CD4-positive, alpha-beta T cell (primary cell): ENCODE results near the gene CES1. TPM values are rescaled to one million over a fixed set of nuclear protein-coding genes. Genes with fewer than 3 reads are reported as not detected.

Experiments used
- ATAC-seq: fragments of 200-7000 bp; cut with Tn5 transposase; one replicate; pipeline ENCODE4 v1.10.0; 2022; ENCODE audit warnings: mild to moderate bottlenecking; ENCODE audit not compliant: poor library complexity
- CTCF ChIA-PET: fragments of 350-600 bp; sonication (Branson Sonifier 250); formaldehyde crosslinking; loops from one replicate; lab custom pipeline; 2021; ENCODE audit warnings: antibody characterized with exemption, inconsistent platforms; lab: Charles Lee
- POLR2A ChIA-PET: fragments of 350-600 bp; sonication (Branson Sonifier 250); formaldehyde crosslinking; loops from one replicate; lab custom pipeline; 2021; ENCODE audit warnings: antibody characterized with exemption, inconsistent platforms; lab: Charles Lee
- DNase-seq, 14 experiments: peaks; one replicate each; pipeline ENCODE4 v3.0.0-alpha.2; 2013 to 2020; ENCODE audit warnings: mixed read lengths in 2 of 14
- H3K27ac ChIP-seq, 2 donors: one replicate each; pipeline versions ENCODE4 v1.5.1 to v1.7.0; 2013; ENCODE audit warnings: low read length in 2 of 2, low read depth in 1 of 2, mild to moderate bottlenecking in 1 of 2
- H3K27me3 ChIP-seq, 2 experiments: 1 replicate in 1 of 2; 2 replicates in 1 of 2; pipeline versions ENCODE4 v1.6.1 to v1.7.0; 2013; ENCODE audit warnings: low read length in 2 of 2, control low read depth in 1 of 2, mild to moderate bottlenecking in 1 of 2, moderate library complexity in 1 of 2; ENCODE audit not compliant: insufficient read depth in 2 of 2, control insufficient read depth in 1 of 2
- H3K36me3 ChIP-seq: one replicate; pipeline ENCODE4 v1.6.1; 2013; ENCODE audit warnings: low read length, control low read depth; ENCODE audit not compliant: insufficient read depth
- H3K4me1 ChIP-seq: one replicate; pipeline ENCODE4 v1.6.1; 2013; ENCODE audit warnings: low read length, control low read depth; ENCODE audit not compliant: insufficient read depth
- H3K4me3 ChIP-seq: one replicate; pipeline ENCODE4 v1.5.1; 2013; ENCODE audit warnings: mild to moderate bottlenecking, low read length, moderate library complexity
- H3K9me3 ChIP-seq, 2 experiments: 1 replicate in 1 of 2; 2 replicates in 1 of 2; pipeline versions ENCODE4 v1.6.1 to v1.7.0; 2013; ENCODE audit warnings: low read length in 2 of 2, mild to moderate bottlenecking in 2 of 2, control low read depth in 1 of 2, moderate library complexity in 1 of 2; ENCODE audit not compliant: control insufficient read depth in 1 of 2, insufficient read depth in 1 of 2
- H3K27ac Mint-ChIP-seq: one replicate; pipeline ENCODE4 v1.8.0; 2020; ENCODE audit warnings: mixed read lengths
- H3K27me3 Mint-ChIP-seq: one replicate; pipeline ENCODE4 v1.8.0; 2021; ENCODE audit warnings: mixed read lengths
- H3K36me3 Mint-ChIP-seq: one replicate; pipeline ENCODE4 v1.8.0; 2021; ENCODE audit warnings: low read depth, mixed read lengths
- H3K4me1 Mint-ChIP-seq: one replicate; pipeline ENCODE4 v1.8.0; 2021; ENCODE audit warnings: low read depth, mixed read lengths
- H3K4me3 Mint-ChIP-seq: one replicate; pipeline ENCODE4 v1.8.0; 2020; ENCODE audit warnings: mild to moderate bottlenecking, mixed read lengths
- H3K9me3 Mint-ChIP-seq: one replicate; pipeline ENCODE4 v1.8.0; 2020; ENCODE audit warnings: mixed read lengths
- CTCF ChIP-seq: fragments of 200-600 bp; IDR thresholded peaks from one replicate; pipeline ENCODE4 v1.8.0; 2022; ENCODE audit warnings: antibody characterized with exemption, mild to moderate bottlenecking
- intact Hi-C, 2 experiments: fragments of 100-400 bp; cut with DNase I in 1 of 2; cut with micrococcal nuclease in 1 of 2; formaldehyde crosslinking; loops; one replicate each; pipeline versions ENCODE4 v1.15.1 to v1.9.0; 2023 to 2025; cut with DNase I, micrococcal nuclease
- total RNA-seq, 174 experiments: library from RNA in 2 of 174; stranded (reverse) in 2 of 174; gene quantifications; one replicate each; pipeline ENCODE4 v1.2.3 and lab custom pipeline; 2021 to 2026

The CES1 gene
- total RNA-seq, 2 experiments from 2014 or later, result 0.22 to 0.81 TPM

DNA sequence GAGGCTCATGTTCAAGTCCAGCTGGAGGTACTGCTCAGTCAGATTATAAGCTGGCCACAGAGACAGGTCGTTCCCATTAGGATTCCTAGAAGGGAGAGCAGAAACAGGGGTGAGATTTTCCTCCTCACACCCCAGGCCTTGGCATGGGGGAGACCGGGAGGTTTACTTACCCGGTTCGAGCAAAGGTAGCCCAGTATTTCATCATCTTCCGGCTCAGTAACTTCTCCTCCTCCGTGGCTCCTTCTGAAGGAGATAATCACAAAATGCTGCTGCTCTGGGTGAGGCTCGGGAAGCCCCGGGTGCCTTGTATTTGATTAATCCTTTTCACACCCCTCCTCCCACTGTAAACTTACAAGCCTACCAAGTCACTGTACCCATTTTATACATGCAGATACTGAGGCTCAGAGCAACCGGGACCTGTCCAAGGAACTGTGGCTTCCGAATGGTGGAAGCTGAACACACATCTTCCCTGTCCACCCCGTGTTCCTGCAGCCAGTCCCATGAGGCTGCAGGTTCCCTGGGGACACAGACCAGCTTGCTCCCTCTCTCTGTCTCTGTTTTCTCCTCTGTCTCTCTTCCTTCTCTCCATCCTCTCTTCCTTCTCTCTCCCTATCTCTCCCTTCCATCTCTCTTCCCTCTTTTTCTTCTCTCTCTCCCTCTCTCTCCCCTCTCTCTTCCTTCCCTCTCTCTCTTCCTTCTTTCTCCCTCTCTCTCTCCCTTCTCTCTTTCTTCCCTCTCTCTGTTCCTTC lies 13.9 kb upstream of the CES1 start:
- no peak for TF ChIP-seq CTCF
- H3K27me3 Mint-ChIP-seq, result peaks cover 51% of the 10 kb centered on the region
- DNase-seq (no peak), ATAC-seq (no peak)
- no peak overlapping the region for H3K4me3 ChIP-seq
- H3K27me3 ChIP-seq, result peaks cover 13 to 27% of the 10 kb centered on the region in 2 experiments
- H3K4me1 ChIP-seq, result no peaks in the 10 kb centered on the region
- no peaks in the 10 kb centered on the region for H3K4me1 Mint-ChIP-seq
- no peak overlapping the region for H3K4me3 Mint-ChIP-seq
- POLR2A ChIA-PET, result no interaction called here
- H3K36me3 ChIP-seq, result no peaks in the 10 kb centered on the region
- H3K27ac ChIP-seq, result no peak overlapping the region
- H3K9me3 ChIP-seq, result no peaks in the 10 kb centered on the region
- intact Hi-C loops, result no loop called here
- H3K27ac Mint-ChIP-seq, result no peak overlapping the region
- no peaks in the 10 kb centered on the region for H3K9me3 Mint-ChIP-seq
- CTCF ChIA-PET, result no interaction called here
- H3K36me3 Mint-ChIP-seq, result no peaks in the 10 kb centered on the region

GRCh38 chr16:55843105-55843395 lies 10.2 kb upstream of the CES1 start:
- Histone ChIP-seq H3K36me3 (no peaks in the 10 kb centered on the region), H3K9me3 (no peaks in the 10 kb centered on the region), H3K4me3 (no peak overlapping the region), H3K27ac (no peak overlapping the region), H3K4me1 (no peaks in the 10 kb centered on the region), H3K27me3 (peaks cover 10% of the 10 kb centered on the region in 2 experiments)
- intact Hi-C loops, result loop anchor here (2.0 to 5.0 kb wide), 2 partner anchors 378 to 474 kb away; no protein-coding TSS in a partner anchor
- H3K4me1 Mint-ChIP-seq, result no peaks in the 10 kb centered on the region
- no peak for TF ChIP-seq CTCF
- CTCF ChIA-PET, result no interaction called here
- H3K27me3 Mint-ChIP-seq, result peaks cover 29% of the 10 kb centered on the region
- H3K4me3 Mint-ChIP-seq, result no peak overlapping the region
- POLR2A ChIA-PET, result no interaction called here
- ATAC-seq (no peak), DNase-seq (no peak)
- H3K27ac Mint-ChIP-seq, result no peak overlapping the region
- no peaks in the 10 kb centered on the region for H3K36me3 Mint-ChIP-seq
- H3K9me3 Mint-ChIP-seq, result no peaks in the 10 kb centered on the region

GRCh38 chr16:55842369-55843104 lies 9.6 kb upstream of the CES1 start:
- Mint-ChIP-seq H3K4me3 (no peak overlapping the region), H3K4me1 (no peaks in the 10 kb centered on the region), H3K9me3 (no peaks in the 10 kb centered on the region), H3K36me3 (no peaks in the 10 kb centered on the region), H3K27me3 (peaks cover 29% of the 10 kb centered on the region), H3K27ac (no peak overlapping the region)
- Histone ChIP-seq H3K4me3 (no peak overlapping the region), H3K27me3 (peaks cover 10% of the 10 kb centered on the region in 2 experiments), H3K4me1 (no peaks in the 10 kb centered on the region), H3K9me3 (no peaks in the 10 kb centered on the region), H3K36me3 (no peaks in the 10 kb centered on the region), H3K27ac (no peak overlapping the region)
- CTCF ChIA-PET, result no interaction called here
- POLR2A ChIA-PET, result no interaction called here
- peak in 5 of 14 experiments; percentile 3 to 62 (median 50) for DNase-seq
- ATAC-seq, result no peak
- TF ChIP-seq CTCF, result peak; percentile 71
- intact Hi-C loops, result loop anchor here (1.0 to 5.0 kb wide), 3 partner anchors 130 to 475 kb away; no protein-coding TSS in a partner anchor
